Stimulated activated CD4-positive, alpha-beta T cell treated with anti-CD3 and anti-CD28 coated beads, Interleukin-1b, Interleukin-23, amount 100 ng/mL, for 4 hours (primary cell): ENCODE measurements around the gene DCST2.

ENCODE experiments used
- DNase-seq, 2 donors: peaks; one replicate each; pipeline ENCODE4 v3.0.0-alpha.2; 2020; ENCODE audit warnings: low read depth in 2 of 2

DCST2 gene

DNA sequence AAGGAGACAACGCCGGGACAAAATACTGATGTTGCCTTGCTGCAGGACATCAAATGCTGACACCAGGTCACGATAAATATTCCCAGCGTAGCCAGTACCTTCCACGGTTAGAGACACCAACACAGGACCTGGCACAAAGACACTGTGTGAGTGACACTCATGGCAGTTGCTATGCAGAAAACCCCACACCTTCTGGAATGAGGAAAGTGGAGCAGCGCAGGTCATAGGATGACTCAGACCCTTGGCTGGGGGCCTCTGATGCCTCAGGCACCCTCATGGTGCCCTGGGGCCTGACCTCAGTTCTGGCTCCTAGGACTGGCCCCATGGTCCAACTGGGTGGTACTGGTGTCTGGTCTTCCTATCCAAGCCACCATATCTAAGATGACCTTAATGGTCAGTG lies 7.0 kb downstream of the DCST2 start:
- no peak for DNase-seq

DNA sequence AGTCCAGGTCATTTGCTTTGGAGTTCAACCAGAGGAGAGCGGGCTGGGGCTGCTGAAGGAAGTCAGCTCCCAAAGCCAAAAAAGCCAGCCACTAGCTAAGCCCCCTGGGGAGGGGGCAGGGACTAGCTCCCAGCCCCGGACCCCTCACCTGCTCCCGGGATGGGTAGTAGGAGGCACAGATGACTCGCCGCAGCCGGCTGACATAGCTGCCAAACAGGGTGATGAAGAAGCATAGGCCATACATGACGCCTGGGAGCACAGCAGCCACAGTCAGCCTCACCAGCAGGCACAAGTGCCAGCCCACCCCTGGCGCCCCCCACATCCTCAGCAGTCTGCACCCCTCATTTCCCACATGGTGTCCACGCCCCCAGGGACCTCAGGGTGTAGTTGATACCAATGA lies 7.4 kb downstream of the DCST2 start:
- no peak for DNase-seq

DNA sequence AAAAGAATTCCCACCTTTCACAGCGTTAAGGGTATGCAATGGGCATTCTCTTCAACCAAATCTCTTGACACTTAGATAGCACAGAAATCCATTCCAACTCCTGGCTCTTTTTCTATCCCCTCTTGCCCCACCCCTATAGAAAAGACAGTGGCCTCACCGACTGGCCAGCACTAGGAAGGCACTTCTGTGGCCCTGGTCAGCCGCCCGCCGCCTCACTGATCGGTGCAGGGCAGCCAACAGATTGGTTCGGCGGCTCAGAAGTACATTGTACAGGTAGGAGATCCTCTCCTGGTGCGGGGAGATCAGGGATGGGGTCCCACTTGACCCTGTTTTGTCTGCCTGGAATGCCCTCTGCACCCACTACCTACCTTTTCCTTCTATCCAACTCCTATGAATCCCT lies 9.3 kb downstream of the DCST2 start:
- DNase-seq: no peak

DNA sequence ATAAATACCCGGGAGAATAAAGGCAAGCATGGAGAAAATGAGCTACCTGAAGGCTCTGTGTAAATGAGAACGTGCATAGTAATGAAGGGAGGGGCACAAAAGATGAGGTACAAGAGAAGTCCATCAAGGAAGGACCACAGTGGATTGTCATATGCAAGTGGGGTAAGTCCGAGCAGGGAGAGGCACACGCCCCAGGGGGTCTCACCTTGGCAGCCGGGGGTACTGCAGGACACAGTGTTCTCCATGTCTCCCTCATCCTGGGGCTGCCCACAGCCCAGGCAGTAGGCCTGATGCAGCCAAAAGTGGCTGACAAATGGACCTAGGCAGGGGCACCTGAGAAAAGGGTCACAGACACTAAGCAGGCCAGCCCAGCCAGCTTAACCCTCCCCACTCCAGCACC lies 10.0 kb downstream of the DCST2 start:
- no peak for DNase-seq

DNA sequence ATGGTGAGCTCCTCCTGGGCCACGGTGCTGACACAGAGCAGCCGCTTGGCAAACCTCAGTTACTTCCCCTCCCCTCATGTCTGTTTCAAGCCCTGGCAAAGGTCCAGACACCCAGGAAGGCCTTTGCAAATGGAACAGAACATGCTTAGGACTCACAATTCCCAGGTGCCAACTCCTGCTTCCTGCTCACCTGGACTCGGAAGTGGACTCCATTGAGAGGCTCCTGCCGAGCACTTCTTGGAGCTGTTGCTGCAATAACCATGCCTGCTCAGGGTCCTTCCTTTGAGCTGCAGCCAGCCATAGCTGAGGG lies 10.7 kb downstream of the DCST2 start:
- no peak for DNase-seq

DNA sequence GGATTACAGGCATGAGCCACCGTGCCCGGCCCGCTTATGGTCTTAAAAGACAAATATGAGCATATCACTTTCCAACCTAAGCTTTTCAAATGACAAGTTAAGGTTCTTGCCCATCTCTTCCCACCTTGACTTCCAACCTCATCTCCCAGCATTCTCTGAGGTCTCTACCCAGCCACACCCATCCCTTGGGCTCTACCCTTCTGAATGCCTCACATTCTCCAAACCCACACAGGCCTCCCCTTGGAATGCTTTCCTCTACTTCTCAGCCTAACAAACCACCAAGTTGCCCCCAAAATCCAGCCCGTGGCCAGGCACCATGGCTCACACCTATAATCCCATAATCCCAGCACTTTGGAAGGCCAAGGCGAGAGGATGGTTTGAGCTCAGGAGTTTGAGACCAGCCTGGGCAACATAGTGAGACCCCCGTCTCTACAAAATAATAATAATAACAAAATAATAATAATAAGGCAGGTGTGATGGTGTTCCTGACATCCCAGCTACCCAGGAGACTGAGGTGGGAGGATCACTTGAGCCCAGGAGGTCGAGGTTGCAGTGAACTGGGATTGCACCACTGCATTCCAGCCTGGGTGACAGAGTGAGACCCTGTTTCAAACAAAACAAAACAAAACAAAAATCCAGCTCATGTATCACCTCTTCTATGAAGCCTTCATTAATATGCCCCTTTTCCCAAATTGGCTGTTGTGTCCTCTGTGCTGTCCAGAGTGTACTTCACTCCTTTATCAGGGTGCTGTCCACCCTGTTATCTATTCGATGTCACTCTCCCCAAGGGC lies 11.2 kb downstream of the DCST2 start:
- no peak for DNase-seq

DNA sequence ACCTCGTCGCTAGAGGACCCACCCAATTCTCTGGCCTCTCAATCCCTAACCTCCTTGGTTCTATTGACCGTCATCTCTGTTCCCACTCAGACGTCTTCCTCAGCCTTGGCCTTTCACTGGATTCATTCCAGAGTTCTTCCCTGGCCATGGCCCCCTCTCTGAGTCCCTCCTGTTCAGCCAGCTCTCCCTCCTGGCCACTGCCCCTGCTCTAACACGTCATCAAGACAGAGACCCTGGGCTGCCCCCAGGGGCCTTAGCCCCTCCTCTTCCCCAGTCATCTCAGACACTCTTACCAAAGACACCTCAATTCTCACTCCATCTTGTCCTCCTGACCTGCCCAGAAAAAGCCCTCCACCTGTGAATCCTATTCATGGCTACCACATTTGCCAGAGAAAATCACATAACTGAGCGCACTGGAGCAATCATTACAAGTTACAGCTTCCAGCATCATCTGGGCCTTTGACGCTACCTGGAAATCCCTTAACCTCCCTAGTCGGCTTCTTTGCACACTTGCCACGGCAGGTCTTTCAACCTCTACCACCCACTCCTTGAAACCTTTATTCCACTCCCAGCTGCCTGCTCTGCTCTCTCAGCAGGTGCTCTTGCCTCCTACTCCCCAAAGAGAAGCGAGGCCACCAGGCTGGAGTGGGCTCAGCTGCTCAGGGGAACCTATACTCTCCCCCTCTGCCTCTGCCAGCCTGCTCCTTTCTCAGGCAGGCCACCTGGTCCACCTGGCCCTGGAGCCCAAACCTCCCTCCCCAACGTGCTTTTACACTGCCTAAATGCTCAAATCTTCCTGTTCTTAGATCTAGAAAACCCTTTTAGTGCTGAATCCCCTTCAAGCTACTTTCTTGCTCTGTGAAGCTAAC lies 14.0 kb downstream of the DCST2 start:
- no peak for DNase-seq

DNA sequence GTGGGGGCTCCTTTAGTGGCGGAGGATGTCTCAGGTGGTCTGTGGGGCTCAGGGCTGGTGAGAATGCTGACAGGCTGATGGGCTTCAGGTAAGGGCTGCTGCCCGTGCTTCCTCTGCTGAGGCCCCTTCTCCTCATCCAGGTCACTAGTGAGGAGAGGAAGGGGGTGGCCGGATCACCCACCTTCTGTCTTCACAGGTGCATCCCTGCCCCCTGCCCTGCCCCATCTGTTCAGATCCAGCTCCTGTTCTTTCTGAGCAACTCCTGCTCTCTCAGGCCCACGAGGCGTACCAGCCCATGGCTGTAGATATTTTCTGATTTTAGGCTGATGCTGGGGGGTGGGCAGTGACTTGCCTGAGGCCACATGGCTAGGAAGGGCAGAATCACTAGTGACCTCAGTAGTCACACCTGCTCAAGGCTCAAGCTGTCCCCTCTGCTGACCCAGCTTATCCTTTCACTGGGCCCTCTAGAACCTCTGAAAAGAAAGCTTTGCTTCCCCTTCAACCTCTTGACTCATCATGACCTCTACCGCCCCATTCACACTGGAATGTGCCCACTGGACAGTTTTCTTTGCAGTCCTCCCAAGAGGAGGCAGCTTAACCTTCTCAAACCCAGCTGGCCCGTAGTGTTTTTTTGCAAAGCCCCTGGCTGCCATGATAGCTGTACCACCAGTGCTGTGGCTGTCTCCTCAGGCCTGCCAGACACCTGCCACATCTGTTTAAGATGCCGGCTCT lies 14.8 kb downstream of the DCST2 start:
- DNase-seq: no peak

DNA sequence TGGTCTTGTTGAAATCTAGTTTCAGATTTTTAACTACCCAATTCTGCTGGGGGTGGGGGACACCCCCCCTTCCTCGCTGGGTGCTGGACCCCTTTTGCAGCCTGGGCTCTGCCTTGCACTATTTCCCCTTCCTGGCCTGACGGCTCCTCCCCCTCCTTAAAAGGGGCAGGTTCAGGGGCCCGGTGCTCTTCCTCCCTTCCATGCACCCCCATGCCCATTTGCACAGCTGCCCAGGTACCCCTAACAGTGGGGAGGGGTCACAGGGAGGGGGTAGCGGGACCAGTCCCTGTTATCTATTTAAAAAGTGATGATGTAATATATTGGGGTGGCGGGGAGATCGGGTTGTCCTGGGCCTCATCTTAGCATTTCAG lies 15.7 kb downstream of the DCST2 start:
- DNase-seq: no peak

DNA sequence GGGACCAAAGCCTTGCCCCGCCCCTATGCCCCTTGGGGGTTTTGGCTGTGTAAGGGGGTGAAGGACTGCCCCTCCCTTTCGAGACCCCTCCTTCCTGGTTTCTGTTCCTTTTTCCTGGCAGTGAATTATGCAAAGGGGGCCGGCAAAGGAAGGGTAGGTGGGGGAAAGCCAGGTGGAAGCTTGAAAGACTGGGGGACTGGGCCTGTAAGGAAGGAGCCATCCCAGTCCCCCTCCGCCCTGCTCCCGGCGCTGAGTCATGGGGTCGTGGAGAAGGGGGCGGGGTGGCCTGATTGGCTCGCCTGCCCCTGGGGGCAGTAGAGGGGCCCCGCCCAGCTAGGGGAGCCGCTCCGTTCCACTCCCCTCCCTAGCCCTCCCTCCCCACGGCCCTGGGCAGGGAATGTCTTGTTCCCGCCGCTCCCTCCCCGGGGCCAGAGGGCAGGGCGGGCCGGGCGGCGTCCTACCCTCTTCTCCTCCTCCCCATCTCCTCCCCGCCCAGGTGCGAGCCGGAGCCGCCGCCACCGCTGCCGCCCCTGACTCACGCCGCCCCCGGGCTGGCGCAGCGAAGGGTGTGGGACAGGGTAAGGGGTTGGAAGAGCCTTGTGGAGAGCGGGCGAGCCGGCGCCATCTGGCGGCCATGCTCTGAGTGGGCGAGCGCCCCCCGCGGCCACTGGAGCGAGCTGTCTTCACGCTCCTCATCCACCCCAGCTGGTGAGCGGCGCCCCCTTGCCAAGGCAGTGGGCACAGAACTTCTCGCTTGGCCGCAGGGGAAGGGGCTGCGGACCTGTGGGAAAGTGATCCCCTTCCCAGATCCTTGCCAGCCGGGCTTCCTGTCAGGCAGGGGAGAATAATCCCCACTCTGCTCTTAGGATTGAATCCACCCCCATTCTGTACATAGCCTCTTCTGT lies 16.3 kb downstream of the DCST2 start:
- peak; percentile 89 to 91 for DNase-seq

DNA sequence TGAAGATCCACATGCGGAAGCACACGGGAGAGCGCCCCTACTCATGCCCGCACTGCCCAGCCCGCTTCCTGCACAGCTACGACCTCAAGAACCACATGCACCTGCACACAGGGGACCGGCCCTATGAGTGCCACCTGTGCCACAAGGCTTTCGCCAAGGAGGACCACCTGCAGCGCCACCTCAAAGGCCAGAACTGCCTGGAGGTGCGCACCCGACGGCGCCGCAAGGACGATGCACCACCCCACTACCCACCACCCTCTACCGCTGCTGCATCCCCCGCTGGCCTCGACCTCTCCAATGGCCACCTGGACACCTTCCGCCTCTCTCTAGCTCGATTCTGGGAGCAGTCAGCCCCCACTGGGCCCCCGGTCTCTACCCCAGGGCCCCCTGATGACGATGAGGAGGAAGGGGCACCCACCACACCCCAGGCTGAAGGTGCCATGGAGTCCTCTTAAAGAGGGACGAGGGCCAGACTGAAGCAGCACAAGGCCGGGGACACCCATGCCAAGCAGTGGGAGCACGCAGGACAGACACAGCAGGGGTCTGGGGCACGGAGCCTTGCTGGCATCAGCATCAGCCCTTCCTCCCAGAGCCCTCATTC lies 17.2 kb downstream of the DCST2 start:
- no peak for DNase-seq

DNA sequence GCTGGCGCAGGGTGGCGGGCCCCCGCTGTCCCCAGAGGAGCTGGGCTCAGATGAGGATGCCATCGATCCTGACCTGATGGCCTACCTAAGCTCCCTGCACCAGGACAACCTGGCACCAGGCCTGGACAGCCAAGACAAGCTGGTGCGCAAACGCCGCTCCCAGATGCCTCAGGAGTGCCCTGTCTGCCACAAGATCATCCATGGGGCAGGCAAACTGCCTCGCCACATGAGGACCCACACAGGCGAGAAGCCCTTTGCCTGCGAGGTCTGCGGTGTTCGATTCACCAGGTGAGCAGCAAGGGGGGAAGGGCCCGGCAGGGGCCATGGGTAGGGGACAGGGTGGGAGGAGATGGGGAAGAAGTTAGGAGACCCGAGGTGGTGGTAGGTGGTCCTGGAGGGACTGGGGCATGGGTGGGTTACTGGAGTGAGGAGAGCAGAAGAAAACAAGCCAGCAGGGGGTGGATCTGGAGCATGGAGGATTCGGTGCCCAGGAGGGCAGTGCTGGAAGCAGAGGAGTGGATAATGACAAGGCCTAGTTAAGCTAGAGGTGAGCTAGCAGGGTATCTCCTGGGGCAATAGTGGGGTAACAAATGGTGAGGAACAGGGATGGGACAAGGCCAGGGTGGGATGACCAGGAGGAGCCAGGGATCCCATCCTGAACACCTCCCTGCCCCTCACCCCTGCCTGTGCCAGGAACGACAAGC lies 17.9 kb downstream of the DCST2 start:
- DNase-seq: no peak

DNA sequence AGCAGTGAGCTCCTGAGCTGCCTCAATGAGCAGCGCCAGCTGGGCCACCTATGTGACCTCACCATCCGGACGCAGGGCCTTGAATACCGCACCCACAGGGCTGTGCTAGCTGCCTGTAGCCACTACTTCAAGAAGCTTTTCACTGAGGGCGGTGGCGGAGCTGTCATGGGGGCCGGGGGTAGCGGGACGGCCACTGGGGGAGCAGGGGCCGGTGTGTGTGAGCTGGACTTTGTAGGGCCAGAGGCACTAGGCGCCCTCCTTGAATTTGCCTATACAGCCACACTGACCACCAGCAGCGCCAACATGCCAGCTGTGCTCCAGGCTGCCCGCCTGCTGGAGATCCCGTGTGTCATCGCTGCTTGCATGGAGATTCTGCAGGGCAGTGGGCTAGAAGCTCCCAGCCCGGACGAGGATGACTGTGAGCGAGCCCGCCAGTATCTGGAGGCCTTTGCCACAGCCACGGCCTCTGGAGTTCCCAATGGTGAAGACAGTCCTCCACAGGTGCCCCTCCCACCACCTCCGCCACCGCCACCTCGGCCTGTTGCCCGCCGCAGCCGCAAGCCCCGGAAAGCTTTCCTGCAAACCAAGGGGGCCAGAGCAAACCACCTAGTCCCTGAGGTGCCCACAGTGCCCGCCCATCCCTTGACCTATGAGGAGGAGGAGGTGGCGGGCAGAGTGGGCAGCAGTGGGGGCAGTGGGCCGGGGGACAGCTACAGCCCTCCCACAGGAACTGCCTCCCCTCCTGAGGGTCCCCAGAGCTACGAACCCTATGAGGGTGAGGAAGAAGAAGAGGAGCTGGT lies 18.7 kb downstream of the DCST2 start:
- DNase-seq: no peak

DNA sequence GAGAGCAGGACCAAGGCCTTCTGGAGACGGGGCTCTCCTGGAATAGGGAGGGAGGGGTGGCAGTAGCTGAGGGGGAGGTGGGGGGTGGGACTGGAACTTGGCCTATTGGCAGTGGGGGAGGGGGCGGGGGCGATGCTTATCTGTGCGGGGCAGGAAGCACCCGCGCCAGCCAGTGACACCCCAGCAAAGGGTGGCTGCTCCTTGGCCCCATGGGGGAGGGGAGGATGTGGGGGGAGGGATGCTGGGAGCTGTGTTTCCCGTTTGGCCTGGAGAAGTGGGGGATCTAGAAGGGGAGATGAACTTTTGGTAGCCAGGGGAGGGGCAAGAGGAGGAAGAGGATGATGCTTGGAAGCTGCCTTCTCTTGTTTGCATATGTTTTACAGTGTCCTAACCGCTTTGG lies 19.9 kb downstream of the DCST2 start:
- DNase-seq: no peak

DNA sequence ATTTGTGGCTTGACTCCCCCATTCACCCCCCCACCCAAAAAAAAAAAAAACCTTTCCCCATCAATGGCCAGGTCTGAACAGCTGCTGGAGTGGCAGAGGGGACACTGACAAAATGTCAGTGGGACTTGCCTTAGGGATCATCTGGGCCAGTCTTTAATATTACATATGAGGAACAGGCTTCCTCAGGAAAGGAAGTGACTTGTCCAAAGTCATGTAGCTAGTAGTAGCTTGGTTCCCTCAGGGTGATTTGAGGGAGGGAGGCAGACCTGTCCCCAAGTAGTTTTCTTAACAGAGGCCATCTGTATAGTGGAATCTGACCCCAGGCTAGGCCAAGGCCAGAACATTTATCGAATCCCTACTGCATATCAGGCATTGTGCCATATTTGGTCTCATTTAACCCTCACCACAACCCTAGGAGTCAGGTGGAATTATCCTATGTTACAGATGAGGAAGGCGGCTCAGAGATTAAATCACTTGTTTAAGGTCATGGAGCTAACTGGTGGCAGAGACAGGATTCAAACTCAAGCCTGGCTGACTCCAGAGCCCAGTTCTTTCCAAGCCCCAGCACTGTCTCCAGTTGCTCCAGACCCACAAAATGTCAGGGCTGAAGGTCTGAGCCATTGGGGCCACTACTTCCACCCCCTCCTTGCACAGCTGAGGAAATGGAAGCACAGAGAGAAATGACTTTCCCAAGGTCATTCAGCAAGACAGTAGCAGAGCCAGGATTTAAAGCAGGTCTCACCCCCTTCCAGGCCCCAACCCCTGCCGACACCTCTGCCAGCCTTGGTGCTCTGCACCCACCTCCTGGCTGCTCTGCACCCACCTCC lies 20.6 kb downstream of the DCST2 start:
- no peak for DNase-seq

DNA sequence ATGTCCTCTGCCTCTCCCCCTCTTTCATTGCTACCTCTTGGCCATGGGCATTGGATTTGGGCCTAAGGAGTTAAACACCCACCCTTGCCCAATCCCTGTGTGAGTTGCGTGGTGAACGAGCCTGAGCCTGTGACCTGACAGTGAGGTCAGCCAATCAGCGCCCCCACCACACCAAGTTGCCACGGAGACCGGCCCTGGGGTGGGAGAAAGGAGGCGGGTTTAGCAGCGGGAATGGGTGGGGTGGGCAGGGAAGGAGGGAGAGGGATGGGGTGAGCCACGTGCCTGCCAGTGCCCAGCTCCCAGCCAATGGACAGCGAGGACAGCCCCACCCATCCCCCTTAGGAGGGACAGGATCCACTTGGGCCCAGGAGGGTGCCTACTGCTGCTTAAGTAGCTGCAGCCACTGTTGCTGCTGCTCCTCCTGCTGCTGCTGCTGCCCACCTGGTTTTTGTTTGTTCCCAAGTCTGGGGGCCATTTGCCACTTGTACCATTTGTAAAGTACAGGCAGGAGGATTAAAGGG lies 21.5 kb downstream of the DCST2 start:
- no peak for DNase-seq

DNA sequence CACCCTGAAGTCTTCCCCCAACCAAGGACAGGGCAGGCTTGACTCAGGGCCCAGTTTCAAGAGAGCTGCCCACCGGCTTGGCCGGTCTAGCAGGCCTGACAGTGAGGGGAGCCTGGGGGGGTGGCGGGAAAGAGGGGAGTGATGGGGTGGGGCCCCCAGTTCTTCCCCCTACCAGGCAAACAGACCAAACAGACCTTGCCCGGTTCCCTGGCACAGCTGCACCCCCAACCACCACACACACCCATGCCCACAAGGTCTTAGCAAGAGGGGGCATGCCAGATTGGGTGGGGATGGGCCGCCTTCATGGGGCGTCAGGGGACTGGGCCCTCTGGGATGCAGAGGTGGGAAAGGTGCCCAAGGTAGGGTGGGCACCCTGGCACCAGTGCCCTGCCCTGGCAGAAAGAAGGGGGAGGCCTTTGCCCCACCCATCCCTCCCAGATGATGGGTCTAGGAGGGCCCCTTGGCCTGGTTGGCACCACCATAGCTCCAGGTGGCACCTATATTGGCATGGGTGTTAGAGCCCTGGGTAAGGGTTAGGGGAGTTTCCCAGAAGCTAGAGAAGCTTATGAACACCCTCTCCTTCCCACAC lies 22.1 kb downstream of the DCST2 start:
- no peak for DNase-seq

DNA sequence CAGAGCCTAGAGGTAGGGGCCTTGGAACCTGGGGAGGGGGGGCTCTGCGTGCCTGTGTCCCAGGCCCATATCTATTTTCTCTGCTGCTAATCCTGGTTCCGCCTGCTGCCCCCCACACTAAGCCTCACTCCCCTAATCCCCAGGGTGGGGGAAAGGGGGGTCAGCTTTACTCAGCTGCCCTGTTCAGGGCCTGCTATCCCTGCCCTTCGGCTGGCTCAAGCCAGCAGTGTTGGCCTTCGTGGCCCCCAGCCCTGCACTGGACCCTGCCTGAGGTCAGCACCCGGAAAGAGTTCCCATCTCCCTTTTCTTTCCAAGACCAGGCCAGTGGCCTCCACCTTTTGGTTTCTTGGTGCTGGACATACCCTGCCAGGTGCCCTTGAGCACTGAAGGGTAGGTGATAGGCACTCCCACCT lies 22.6 kb downstream of the DCST2 start:
- DNase-seq: no peak
